GM18861 (cell line): Measurements from ENCODE around the gene SLC1A4.
A peak's percentile ranks its signal among the peaks of the same experiment; 100 is the strongest.
"Not testable (repeated sequence)": the region's sequence is repeated elsewhere in the genome, so short reads cannot be mapped to it uniquely, and the experiment has no call there.

Experiments used
- ATAC-seq: cut with Tn5 transposase; IDR thresholded peaks from one replicate; pipeline ENCODE4 v1.9.1; 2021; ENCODE audit not compliant: unreplicated experiment

Gene SLC1A4

GRCh38 chr2:65025453-65026123, 36.4 kb downstream of the SLC1A4 start:
- ATAC-seq = no peak

GRCh38 chr2:65026154-65026553, 37.0 kb downstream of the SLC1A4 start:
- no peak for ATAC-seq

- no peak for ATAC-seq
Measured at GRCh38 chr2:65026704-65027464, 37.7 kb downstream of the SLC1A4 start.

- ATAC-seq = no peak
Measured at GRCh38 chr2:65027616-65028244, 38.5 kb downstream of the SLC1A4 start.

DNA sequence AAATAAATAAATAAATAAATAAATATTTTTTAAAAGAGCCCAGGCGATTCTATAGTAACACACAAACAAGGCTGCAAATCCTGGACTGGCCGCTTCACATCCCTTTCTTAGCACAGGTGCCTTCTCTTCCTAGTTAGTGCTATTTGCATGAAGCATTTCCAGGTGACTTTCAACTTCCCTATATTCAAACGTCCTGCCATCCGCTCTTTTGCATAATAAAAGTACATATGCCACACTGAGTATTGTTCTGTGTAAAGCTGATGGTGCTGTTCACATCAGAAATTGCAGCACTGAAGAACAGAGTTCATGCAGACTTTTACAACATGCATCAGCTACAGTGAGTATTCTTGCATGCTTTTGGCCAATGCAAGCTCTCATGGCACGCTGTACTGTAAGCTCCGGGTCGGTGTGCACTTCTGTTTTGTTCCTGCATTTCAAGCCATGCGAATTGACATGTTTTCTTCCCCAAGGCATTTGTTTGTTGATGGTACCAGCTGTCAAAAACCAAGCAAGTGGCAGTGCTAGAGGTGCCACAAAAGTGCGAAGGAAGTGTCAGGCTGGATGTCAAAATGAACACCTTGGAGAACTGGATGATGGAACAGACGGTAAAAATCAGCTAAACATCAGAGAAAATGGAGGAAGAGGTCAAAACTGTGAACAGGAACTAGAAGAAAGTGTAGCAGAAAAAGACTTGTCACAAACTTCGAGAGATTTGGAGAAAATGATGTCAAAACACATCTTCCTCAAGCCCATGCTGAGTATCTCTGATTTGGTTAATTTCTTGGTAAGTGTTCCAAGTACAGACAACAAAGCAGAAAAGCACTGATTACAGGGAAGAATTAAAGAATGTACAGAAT, 41.5 kb downstream of the SLC1A4 start:
- no peak for ATAC-seq

DNA sequence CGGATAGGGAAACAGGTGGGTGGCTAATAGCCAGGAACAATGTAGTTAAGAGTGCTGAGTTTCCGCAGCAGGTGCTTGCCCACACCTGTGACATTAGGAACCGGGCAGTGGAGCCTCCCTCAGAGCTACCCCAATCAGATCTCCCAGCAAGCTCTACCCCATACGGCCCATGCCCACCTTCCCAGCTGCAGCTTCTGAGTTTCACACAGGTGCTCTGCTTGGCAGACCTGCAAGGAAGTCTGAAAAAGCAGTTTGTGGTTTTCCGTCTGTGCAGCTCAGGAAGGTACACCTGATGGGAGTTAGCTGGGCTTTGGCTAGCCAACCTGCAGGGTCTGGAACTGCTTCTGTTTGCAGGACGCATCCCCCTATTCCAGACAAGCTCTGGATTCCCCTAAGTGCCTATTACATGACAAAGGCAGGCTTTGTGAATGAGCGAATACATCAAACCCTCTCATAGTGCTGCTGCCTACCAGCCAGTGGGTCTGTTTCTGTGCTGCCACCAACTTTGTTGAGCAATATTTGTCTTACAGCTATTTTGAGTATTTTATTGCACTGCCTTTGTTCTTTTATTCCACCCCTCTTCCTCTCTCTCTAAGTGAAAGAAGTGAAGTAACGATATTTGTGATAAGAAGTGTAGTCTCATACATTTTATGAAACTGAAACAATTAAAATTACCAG, 42.3 kb downstream of the SLC1A4 start:
- ATAC-seq = no peak

GRCh38 chr2:65032019-65032975, 43.1 kb downstream of the SLC1A4 start:
- ATAC-seq = no peak

DNA sequence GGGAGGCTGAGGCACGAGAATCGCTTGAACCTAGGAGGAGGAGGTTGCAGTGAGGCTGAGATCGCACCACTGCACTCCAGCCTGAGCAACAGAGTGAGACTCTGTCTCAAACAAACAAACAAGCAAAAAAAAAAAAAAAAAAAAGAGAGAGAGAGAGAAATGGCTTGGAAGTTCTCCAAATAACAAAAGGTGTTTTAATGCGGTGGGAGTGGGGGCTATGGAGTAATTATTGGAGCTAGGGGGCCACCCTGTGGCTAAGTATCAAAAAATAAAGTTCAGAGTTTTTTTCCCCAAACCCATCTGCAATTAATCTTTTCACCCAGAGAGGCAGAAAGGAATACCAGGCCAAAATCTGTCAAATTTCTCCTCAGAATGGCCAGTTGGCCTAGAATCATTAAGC, 44.0 kb downstream of the SLC1A4 start:
- ATAC-seq = no peak

DNA sequence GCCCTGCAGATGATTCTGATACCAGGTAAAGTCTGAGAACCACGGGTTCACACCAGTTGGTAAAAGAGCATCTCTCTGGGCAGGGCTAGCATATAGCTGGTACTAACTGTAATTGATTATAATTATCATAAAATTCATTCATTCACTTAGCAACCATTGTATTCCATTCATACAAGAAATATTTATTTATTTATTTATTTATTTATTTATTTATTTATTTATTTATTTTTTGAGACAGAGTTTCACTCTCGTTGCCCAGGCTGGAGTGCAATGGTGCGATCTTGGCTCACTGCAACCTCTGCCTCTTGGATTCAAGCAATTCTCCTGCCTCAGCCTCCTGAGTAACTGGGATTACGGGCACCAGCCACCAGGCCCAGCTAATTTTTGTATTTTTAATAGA, 44.5 kb downstream of the SLC1A4 start:
- not testable (repeated sequence) for ATAC-seq

- ATAC-seq = no peak
Measured at GRCh38 chr2:65035351-65035943, 46.2 kb downstream of the SLC1A4 start.

- no peak for ATAC-seq
Measured at GRCh38 chr2:65037178-65037577, 48.0 kb downstream of the SLC1A4 start.

DNA sequence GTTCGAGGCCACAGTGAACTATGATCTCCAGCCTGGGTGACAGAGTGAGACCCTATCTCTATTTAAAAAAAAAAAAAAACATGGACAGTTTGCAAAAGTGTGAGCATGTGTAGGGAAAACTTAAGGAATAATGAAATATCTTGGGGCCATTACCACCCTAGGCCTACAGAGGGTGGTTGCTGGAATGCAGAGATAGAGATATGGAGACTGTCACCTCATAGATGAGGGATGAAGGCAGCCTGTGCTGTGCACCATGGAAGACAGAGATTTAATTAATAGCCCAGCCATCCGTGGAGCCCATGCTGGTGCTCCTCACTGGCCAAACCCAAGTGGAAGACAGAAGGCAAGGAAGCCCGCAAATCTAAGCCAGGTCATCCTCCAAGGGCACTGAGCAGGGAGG, 50.4 kb downstream of the SLC1A4 start:
- ATAC-seq = no peak

GRCh38 chr2:65040400-65041261, 51.4 kb downstream of the SLC1A4 start:
- peak; percentile 73 for ATAC-seq

DNA sequence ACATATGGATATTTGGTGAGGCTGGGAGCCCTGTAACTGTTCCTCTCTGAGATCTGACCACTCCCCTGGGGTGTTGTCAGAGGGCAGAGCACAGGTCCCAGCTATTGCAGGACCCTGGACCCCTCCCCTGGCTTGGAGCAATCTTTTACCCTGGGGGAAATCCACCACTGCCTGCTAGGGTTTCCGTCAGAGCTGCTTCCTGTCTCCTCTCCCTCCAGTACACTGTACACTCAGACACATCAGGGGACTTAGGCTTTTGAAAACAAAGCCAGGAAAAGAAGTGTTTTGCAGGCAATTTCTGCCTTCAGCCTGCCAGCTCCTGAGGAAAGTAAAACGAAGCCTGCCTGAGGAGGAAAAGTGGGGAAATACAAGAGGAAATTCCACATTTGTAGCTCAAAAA, 53.8 kb downstream of the SLC1A4 start:
- ATAC-seq = no peak

GRCh38 chr2:65044097-65044735, 55.0 kb downstream of the SLC1A4 start:
- ATAC-seq = no peak

GRCh38 chr2:65045651-65046050, 56.5 kb downstream of the SLC1A4 start:
- ATAC-seq = no peak

DNA sequence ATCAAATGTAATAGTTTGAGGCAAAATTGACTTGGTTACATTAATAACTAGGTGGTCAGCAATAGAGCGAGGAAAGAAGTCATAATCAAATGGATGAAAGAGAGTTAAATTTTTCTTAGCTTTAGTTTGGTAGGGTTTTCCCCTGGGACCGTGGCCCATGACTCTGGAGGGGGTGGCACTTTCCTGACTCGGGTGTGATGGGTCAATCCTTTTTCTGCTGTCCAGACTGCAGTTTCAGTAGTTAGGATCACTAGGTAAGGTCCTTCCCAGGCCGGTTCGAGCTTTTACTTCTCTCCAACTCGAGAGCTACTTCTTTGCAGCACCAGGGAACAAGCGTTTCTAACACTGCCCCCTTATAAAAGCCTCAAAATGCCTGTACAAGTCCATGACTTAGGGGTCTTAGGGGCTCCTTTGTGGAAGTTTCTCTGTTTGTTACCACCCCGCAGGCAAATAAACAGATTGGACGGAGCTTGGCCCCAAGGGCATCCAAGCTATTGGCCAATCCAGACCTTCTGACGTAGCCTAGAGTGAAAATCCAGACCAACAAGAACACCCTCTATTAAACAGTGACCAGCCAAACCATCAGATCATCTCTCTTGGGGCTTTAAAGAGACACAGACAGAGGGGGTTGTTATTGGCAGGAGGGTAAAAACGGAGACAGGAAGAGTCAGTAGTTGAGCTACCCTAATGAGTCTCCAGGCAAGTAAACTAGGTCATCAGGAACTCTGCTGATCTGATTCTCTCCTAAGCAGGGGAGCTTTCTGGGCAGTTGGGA, 57.6 kb downstream of the SLC1A4 start:
- ATAC-seq = no peak
